GM12878 (cell line): ENCODE results near the gene KDM2A. TPM values are rescaled to one million over a fixed set of nuclear protein-coding genes. Genes with fewer than 3 reads are reported as not detected.

Experiments
- ATAC-seq: fragments of 200-7000 bp; cut with Tn5 transposase; 3 replicates; pipeline ENCODE4 v1.9.1; 2020; ENCODE audit warnings: mild to moderate bottlenecking, moderate library complexity
- BruUV-seq: library from RNA; stranded (reverse); fragments of 400-500 nt; replicated peaks from 2 replicates; lab custom pipeline; 2021; lab: Mats Ljungman, UMichigan
- CTCF ChIA-PET: fragments of 300-600 bp; sonication (Branson Sonifier 250); formaldehyde crosslinking; extraction: SDS; loops from one replicate; lab custom pipeline; 2021; ENCODE audit warnings: inconsistent platforms; lab: Yijun Ruan, JAX
- POLR2A ChIA-PET: fragments of 350-600 bp; formaldehyde crosslinking; extraction: SDS; loops from one replicate; lab custom pipeline; 2021; ENCODE audit warnings: inconsistent platforms; lab: Charles Lee
- RAD21 ChIA-PET: fragments of 300-600 bp; sonication (Branson Sonifier 250); formaldehyde crosslinking; loops from one replicate; lab custom pipeline; 2023; ENCODE audit warnings: antibody characterized with exemption; ENCODE audit not compliant: unreplicated experiment; lab: Charles Lee
- SMC1A ChIA-PET: fragments of 300-600 bp; sonication (Branson Sonifier 250); formaldehyde crosslinking; loops from one replicate; lab custom pipeline; 2023; ENCODE audit not compliant: unreplicated experiment, uncharacterized antibody; lab: Charles Lee
- DNase-seq: peaks from one replicate; pipeline ENCODE4 v3.0.0-alpha.2; 2011; ENCODE audit warnings: low read depth, low spot score
- FAIRE-seq: peaks from 3 replicates; lab custom pipeline; 2011; peaks lifted over from hg19 to GRCh38; lab: Jason Lieb, UNC
- H2AFZ ChIP-seq: 2 replicates; pipeline ENCODE4 v1.6.0; 2011; ENCODE audit warnings: low read depth, low read length, control low read depth; ENCODE audit not compliant: control insufficient read depth
- H3K27ac ChIP-seq: 2 replicates; pipeline ENCODE4 v1.5.1; 2011; ENCODE audit warnings: control low read depth; ENCODE audit not compliant: control insufficient read depth, insufficient read depth
- H3K27me3 ChIP-seq, 2 experiments: replicated peaks in 1 of 2; 2 replicates each; pipeline versions ENCODE4 v1.6.0 to v1.6.1; 2011; ENCODE audit warnings: low read length in 1 of 2; ENCODE audit not compliant: control insufficient read depth in 2 of 2, insufficient read depth in 2 of 2
- H3K36me3 ChIP-seq, 2 experiments: 2 replicates each; pipeline ENCODE4 v1.5.1; 2011; ENCODE audit warnings: low read length in 1 of 2; ENCODE audit not compliant: control insufficient read depth in 2 of 2, insufficient read depth in 2 of 2
- H3K4me1 ChIP-seq: 2 replicates; pipeline ENCODE4 v1.6.1; 2011; ENCODE audit warnings: mild to moderate bottlenecking, low read length, moderate library complexity, mixed read lengths; ENCODE audit not compliant: control insufficient read depth, insufficient read depth
- H3K4me2 ChIP-seq: 2 replicates; pipeline ENCODE4 v1.6.0; 2011; ENCODE audit warnings: control low read depth; ENCODE audit not compliant: control insufficient read depth, insufficient read depth
- H3K4me3 ChIP-seq: fragments of 200-600 bp; sonication (generic); 2 replicates; pipeline ENCODE4 v1.5.1; 2016
- H3K79me2 ChIP-seq: 2 replicates; pipeline ENCODE4 v1.6.0; 2011; ENCODE audit warnings: low read length; ENCODE audit not compliant: control insufficient read depth, insufficient read depth
- H3K9ac ChIP-seq: 2 replicates; pipeline ENCODE4 v1.8.0; 2011; ENCODE audit warnings: low read length, control low read depth, mixed read lengths; ENCODE audit not compliant: control insufficient read depth, insufficient read depth
- H3K9me3 ChIP-seq: replicated peaks from 3 replicates; pipeline ENCODE4 v1.5.1; 2011; ENCODE audit warnings: mild to moderate bottlenecking, low read length; ENCODE audit not compliant: control insufficient read depth, insufficient read depth
- H4K20me1 ChIP-seq: 2 replicates; pipeline ENCODE4 v1.6.0; 2011; ENCODE audit not compliant: control insufficient read depth, insufficient read depth
- CHD1 ChIP-seq: IDR thresholded peaks from 2 replicates; pipeline ENCODE4 v1.6.1; 2012; ENCODE audit warnings: low read depth, low read length, improper control_type of control experiment
- CREB1 ChIP-seq: IDR thresholded peaks from 2 replicates; pipeline ENCODE4 v1.6.1; 2012; ENCODE audit warnings: low read depth, mild to moderate bottlenecking, inconsistent platforms
- DPF2 ChIP-seq: fragments of 450-650 bp; IDR thresholded peaks from 2 replicates; pipeline ENCODE4 v1.6.1; 2017; ENCODE audit warnings: mild to moderate bottlenecking
- FOXM1 ChIP-seq: IDR thresholded peaks from 2 replicates; pipeline ENCODE4 v1.6.1; 2012; ENCODE audit warnings: low read depth, mild to moderate bottlenecking, inconsistent platforms, low read length, moderate library complexity
- GABPA ChIP-seq: IDR thresholded peaks from 2 replicates; pipeline ENCODE4 v1.6.1; 2014; ENCODE audit warnings: antibody characterized with exemption, low read depth, mild to moderate bottlenecking, inconsistent platforms
- LARP7 ChIP-seq: fragments of 450-650 bp; IDR thresholded peaks from 2 replicates; pipeline ENCODE4 v1.6.1; 2017; ENCODE audit warnings: mild to moderate bottlenecking
- MEF2A ChIP-seq: IDR thresholded peaks from 2 replicates; pipeline ENCODE4 v1.6.1; 2011; ENCODE audit warnings: low read depth, mild to moderate bottlenecking, low read length, moderate library complexity; ENCODE audit not compliant: insufficient read depth
- POLR2AphosphoS5 ChIP-seq: IDR thresholded peaks from 2 replicates; pipeline ENCODE4 v1.6.1; 2011; ENCODE audit warnings: mild to moderate bottlenecking, low read length, inconsistent platforms
- SIN3A ChIP-seq: IDR thresholded peaks from 2 replicates; pipeline ENCODE4 v1.6.1; 2012; ENCODE audit warnings: low read depth, low read length, improper control_type of control experiment
- SMC3 ChIP-seq: IDR thresholded peaks from 2 replicates; pipeline ENCODE4 v1.6.1; 2011; ENCODE audit warnings: low read length, improper control_type of control experiment, borderline replicate concordance
- STAT1 ChIP-seq: fragments of 450-650 bp; conservative IDR thresholded peaks from 2 replicates; pipeline ENCODE4 v1.6.1; 2014; ENCODE audit warnings: antibody characterized with exemption, mild to moderate bottlenecking
- TCF12 ChIP-seq: IDR thresholded peaks from 2 replicates; pipeline ENCODE4 v1.6.1; 2011; ENCODE audit warnings: low read depth, mild to moderate bottlenecking, low read length
- whole genome bisulfite sequencing: methylation state at CpG from one replicate; pipeline ENCODE4 v1.1.6; 2016; ENCODE audit warnings: low lambda C conversion rate; ENCODE audit not compliant: insufficient replicate concordance, insufficient coverage; ENCODE audit errors: missing lambda C conversion rate; 5-methylcytosine and 5-hydroxymethylcytosine counted together
- in situ Hi-C: fragments of 300-500 bp; cut with MboI; formaldehyde crosslinking; loops from 9 replicates; pipeline ENCODE4 v1.14.3; 2018; ENCODE audit warnings: mixed read lengths
- intact Hi-C: fragments of 100-400 bp; cut with micrococcal nuclease; formaldehyde crosslinking; loops from one replicate; pipeline ENCODE4 v1.14.2; 2022; ENCODE audit not compliant: unreplicated experiment
- polyA plus RNA-seq, 11 experiments: library from polyadenylated mRNA; depleted of rRNA in 4 of 11; unstranded in 6 of 11; stranded (reverse) in 5 of 11; fragments of >200 nt; fragmentation: Nextera tagmentation in 4 of 11; fragmentation: Illumina TruSeq in 1 of 11; extraction: Ambion mirVana in 4 of 11; extraction: Trizol in 1 of 11; gene quantifications; 1 replicate in 1 of 11; 2 replicates in 10 of 11; pipeline versions ENCODE4 v1.2.1 to v1.2.3, GENCODE V29; 2011 to 2016; ENCODE audit warnings: inconsistent platforms in 2 of 11, missing spikeins in 2 of 11, low read depth in 1 of 11
- total RNA-seq, 4 experiments: library from RNA; depleted of rRNA in 3 of 4; stranded (reverse); fragments of >200 nt in 3 of 4; fragmentation: Illumina TruSeq in 1 of 4; extraction: Trizol in 1 of 4; gene quantifications; 2 replicates each; pipeline versions ENCODE4 v1.2.1 to v1.2.3, GENCODE V29; 2013 to 2021
- TF ChIP-seq, protein P1 (sequence below): fragments of 450-650 bp; IDR thresholded peaks from 2 replicates; pipeline ENCODE4 v1.6.1; 2018; ENCODE audit warnings: mild to moderate bottlenecking, low read depth, moderate library complexity; ENCODE audit not compliant: partially characterized antibody

Gene KDM2A
- total and polyA plus RNA-seq, 10 of the 15 experiments (the other 5 are each of a cell fraction or from before 2014, with no cell fraction given) = 10.5 to 69.3 (median 41.6) TPM

DNA sequence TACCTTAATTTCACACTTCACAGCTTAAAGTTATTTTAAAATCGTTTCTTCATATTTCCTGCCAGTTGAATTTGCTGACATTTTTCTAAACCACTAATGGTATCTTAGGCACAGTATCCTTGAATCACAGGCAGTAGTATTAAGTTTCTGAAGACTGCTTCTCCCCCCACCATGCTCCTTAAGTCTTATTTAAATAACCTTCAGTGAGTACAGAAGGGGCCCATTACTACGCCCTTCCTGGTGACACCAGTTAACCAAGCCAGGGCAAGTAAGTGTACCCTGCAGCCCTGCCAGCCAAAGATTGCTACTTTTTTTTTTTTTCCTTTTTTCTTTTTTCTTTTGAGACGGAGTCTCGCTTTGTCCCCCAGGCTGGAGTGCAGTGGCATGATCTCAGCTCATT is 19.9 kb downstream of the KDM2A start:
- 48% methylated on average over 2 of the region's 4 CpGs for WGBS
- in situ Hi-C loops = no loop called here
- POLR2A ChIA-PET = interaction anchor here (1.2 kb wide), 1 partner anchor 8 kb away, joined by 3 read pairs; no protein-coding TSS in a partner anchor
- peaks cover 39% of the 10 kb centered on the region for H3K79me2 ChIP-seq
- no peak overlapping the region for H2AFZ ChIP-seq
- BruUV-seq = no TSS peak
- CTCF ChIA-PET = no interaction called here
- RAD21 ChIA-PET = no interaction called here
- FAIRE-seq = no peak
- H3K27ac ChIP-seq = no peak overlapping the region
- TF ChIP-seq SMC3 (no peak), LARP7 (no peak)
- TF ChIP-seq, all 136 proteins: peak for 0
- no peak for ATAC-seq
- H3K36me3 ChIP-seq = peaks cover 13 to 30% of the 10 kb centered on the region in 2 experiments
- no peaks in the 10 kb centered on the region for H3K4me1 ChIP-seq
- H3K27me3 ChIP-seq = no peaks in the 10 kb centered on the region
- no peaks in the 10 kb centered on the region for H4K20me1 ChIP-seq
- no peak overlapping the region for H3K9ac ChIP-seq
- intact Hi-C loops = no loop called here
- DNase-seq = no peak
- SMC1A ChIA-PET = no interaction called here
- no peak overlapping the region for H3K4me2 ChIP-seq
- no peaks in the 10 kb centered on the region for H3K9me3 ChIP-seq
- H3K4me3 ChIP-seq = no peak overlapping the region

DNA sequence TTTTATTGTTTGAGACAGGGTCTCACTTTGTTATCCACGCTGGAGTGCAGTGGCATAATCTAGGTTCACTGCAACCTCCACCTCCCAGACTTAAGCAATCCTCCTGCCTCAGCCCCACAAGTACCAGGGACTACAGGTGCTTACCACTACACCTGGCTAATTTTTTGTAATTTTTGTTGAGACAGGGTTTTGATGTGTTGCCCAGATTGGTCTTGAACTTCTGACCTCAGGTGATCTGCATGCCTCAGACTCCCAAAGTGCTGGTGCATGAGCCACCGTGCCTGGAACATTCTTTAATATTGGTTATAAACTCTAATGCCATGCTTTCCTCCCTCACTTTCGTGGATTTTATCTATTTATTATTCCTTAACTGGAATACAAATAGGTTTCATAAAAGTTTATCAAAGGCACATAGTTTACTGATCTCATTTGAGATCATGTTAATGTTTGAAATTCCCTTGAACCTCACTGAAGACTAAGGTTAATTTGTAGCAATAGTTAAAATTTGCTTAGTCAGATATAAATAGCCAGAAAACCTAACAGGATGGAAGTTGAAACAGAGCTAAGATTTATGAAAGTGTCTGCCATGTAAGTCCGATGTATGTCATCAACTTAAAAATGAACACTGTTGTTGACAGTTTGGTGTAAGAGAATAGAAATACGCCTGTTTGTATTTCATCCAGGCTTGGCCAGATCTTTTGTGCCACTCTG is 27.6 kb downstream of the KDM2A start:
- Histone ChIP-seq H2AFZ (no peak overlapping the region), H3K27ac (no peak overlapping the region), H3K4me3 (no peak overlapping the region), H3K27me3 (no peaks in the 10 kb centered on the region), H3K36me3 (peaks cover 5 to 17% of the 10 kb centered on the region in 2 experiments), H3K4me1 (no peaks in the 10 kb centered on the region), H3K9ac (no peak overlapping the region), H3K4me2 (no peak overlapping the region), H3K79me2 (peaks cover 37% of the 10 kb centered on the region), H3K9me3 (no peaks in the 10 kb centered on the region), H4K20me1 (no peaks in the 10 kb centered on the region; the same call in 1 of the 2 replicates)
- in situ Hi-C loops = no loop called here
- ChIA-PET CTCF (no interaction called here), RAD21 (no interaction called here), SMC1A (no interaction called here), POLR2A (interaction anchor here (0.7 to 1.0 kb wide), 2 partner anchors 8 to 29 kb away, joined by 3 read pairs; no protein-coding TSS in a partner anchor)
- BruUV-seq = no TSS peak
- no peak for TF ChIP-seq CHD1
- no peak for TF ChIP-seq MEF2A
- no peak for TF ChIP-seq TCF12
- TF ChIP-seq FOXM1 = no peak
- no peak for TF ChIP-seq STAT1
- TF ChIP-seq, protein P1, sequence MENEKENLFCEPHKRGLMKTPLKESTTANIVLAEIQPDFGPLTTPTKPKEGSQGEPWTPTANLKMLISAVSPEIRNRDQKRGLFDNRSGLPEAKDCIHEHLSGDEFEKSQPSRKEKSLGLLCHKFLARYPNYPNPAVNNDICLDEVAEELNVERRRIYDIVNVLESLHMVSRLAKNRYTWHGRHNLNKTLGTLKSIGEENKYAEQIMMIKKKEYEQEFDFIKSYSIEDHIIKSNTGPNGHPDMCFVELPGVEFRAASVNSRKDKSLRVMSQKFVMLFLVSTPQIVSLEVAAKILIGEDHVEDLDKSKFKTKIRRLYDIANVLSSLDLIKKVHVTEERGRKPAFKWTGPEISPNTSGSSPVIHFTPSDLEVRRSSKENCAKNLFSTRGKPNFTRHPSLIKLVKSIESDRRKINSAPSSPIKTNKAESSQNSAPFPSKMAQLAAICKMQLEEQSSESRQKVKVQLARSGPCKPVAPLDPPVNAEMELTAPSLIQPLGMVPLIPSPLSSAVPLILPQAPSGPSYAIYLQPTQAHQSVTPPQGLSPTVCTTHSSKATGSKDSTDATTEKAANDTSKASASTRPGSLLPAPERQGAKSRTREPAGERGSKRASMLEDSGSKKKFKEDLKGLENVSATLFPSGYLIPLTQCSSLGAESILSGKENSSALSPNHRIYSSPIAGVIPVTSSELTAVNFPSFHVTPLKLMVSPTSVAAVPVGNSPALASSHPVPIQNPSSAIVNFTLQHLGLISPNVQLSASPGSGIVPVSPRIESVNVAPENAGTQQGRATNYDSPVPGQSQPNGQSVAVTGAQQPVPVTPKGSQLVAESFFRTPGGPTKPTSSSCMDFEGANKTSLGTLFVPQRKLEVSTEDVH = no peak
- no peak for TF ChIP-seq POLR2AphosphoS5
- no peak for TF ChIP-seq GABPA
- TF ChIP-seq CREB1 = no peak
- no peak for TF ChIP-seq SIN3A
- TF ChIP-seq DPF2 = no peak
- ATAC-seq (no peak), DNase-seq (no peak), FAIRE-seq (no peak)
- intact Hi-C loops = no loop called here
- 78% methylated on average over 5 of the region's 5 CpGs for WGBS
